ENCODE data around the gene GAGE13.
"Not testable (repeated sequence)": the region's sequence is repeated elsewhere in the genome, so short reads cannot be mapped to it uniquely, and the experiment has no call there.

Gene GAGE13

DNA sequence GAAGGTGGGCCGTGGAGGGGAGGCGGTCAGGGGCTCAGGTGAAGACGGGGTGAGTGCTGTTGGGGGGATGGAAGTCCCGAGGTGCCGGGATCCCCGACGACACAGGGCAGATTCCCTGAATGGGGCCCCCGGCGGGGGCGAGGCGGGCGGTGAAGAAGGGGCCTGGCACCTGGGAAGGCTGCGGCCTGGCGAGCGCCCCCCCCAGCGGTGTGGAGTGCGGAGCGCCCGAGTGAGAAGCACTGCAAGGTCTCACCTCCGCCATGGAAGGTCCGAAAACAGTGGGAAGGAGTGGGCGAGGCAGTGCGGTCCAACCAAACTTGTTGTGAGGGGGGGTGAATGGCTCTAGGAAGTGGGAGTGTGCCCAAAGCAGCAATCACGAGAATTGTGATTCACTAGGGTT lies 10.1 kb downstream of the GAGE13 start:
- not testable (repeated sequence) for DNase-seq

- not testable (repeated sequence) for DNase-seq
These were observed 13.3 kb downstream of the GAGE13 start for GRCh38 chrX:49344496-49345175.

- DNase-seq = not testable (repeated sequence)
These were observed 14.0 kb downstream of the GAGE13 start for GRCh38 chrX:49345402-49345801.

GRCh38 chrX:49346150-49346549 lies 14.8 kb downstream of the GAGE13 start:
- DNase-seq = not testable (repeated sequence)

Data from CD4-positive, alpha-beta T cell treated with Interleukin-12 subunit alpha and Interleukin-12 subunit beta, for 1 hour (primary cell).